PC-3 (cell line): ENCODE results near the gene NUP50. TPM values are rescaled to one million over a fixed set of nuclear protein-coding genes. Genes with fewer than 3 reads are reported as not detected.

Source experiments
- ATAC-seq: fragments of 200-7000 bp; cut with Tn5 transposase; 2 replicates; pipeline ENCODE4 v1.9.1; 2020; ENCODE audit warnings: mild to moderate bottlenecking, moderate library complexity
- BruUV-seq: library from RNA; stranded (reverse); fragments of 400-500 nt; replicated peaks from 2 replicates; lab custom pipeline; 2021; lab: Mats Ljungman, UMichigan
- CTCF ChIA-PET: fragments of 300-600 bp; sonication (Branson Sonifier 250); formaldehyde crosslinking; loops from one replicate; lab custom pipeline; 2022; ENCODE audit warnings: antibody characterized with exemption; lab: Charles Lee
- POLR2A ChIA-PET: fragments of 300-600 bp; sonication (Branson Sonifier 250); formaldehyde crosslinking; loops from one replicate; lab custom pipeline; 2022; ENCODE audit warnings: antibody characterized with exemption; ENCODE audit not compliant: unreplicated experiment; lab: Charles Lee
- DNase-seq: peaks from one replicate; pipeline ENCODE4 v3.0.0-alpha.2; 2015
- H2AFZ ChIP-seq: fragments of 300-600 bp; sonication (generic); 2 replicates; pipeline ENCODE4 v1.6.0; 2016; ENCODE audit warnings: antibody characterized with exemption, low read length
- H3F3A ChIP-seq: fragments of 300-600 bp; sonication (generic); one replicate; pipeline ENCODE4 v1.6.0; 2017; ENCODE audit warnings: antibody characterized with exemption, low read length, control low read depth, mild to moderate bottlenecking; ENCODE audit not compliant: unreplicated experiment
- H3K27ac ChIP-seq: fragments of 300-600 bp; sonication (generic); 2 replicates; pipeline ENCODE4 v1.5.1; 2016; ENCODE audit warnings: mild to moderate bottlenecking, low read length
- H3K27me3 ChIP-seq: fragments of 300-600 bp; sonication (generic); 2 replicates; pipeline ENCODE4 v1.6.1; 2016; ENCODE audit warnings: low read length, mixed read lengths
- H3K36me3 ChIP-seq: fragments of 300-600 bp; sonication (generic); 2 replicates; pipeline ENCODE4 v1.6.1; 2016; ENCODE audit warnings: low read depth, mixed run types, low read length, mixed read lengths
- H3K4me1 ChIP-seq: fragments of 300-600 bp; sonication (generic); 2 replicates; pipeline ENCODE4 v1.5.1; 2016; ENCODE audit warnings: low read length; ENCODE audit not compliant: insufficient read depth
- H3K4me2 ChIP-seq: fragments of 300-600 bp; sonication (generic); 2 replicates; pipeline ENCODE4 v1.6.0; 2016; ENCODE audit warnings: low read length
- H3K4me3 ChIP-seq: fragments of 300-600 bp; sonication (generic); 2 replicates; pipeline ENCODE4 v1.5.1; 2016; ENCODE audit warnings: mild to moderate bottlenecking, low read length, mixed read lengths
- H3K79me2 ChIP-seq: fragments of 300-600 bp; sonication (generic); 2 replicates; pipeline ENCODE4 v1.6.1; 2017; ENCODE audit warnings: low read length, mixed read lengths
- H3K9ac ChIP-seq: fragments of 300-600 bp; sonication (generic); 2 replicates; pipeline ENCODE4 v1.6.0; 2016; ENCODE audit warnings: mild to moderate bottlenecking, low read length
- H3K9me2 ChIP-seq: fragments of 300-600 bp; sonication (generic); replicated peaks from 2 replicates; pipeline ENCODE4 v1.6.1; 2016; ENCODE audit warnings: mixed run types, low read length, mixed read lengths
- H3K9me3 ChIP-seq: fragments of 300-600 bp; sonication (generic); 2 replicates; pipeline ENCODE4 v1.6.1; 2016; ENCODE audit warnings: low read length, mixed read lengths
- H4K20me1 ChIP-seq: fragments of 300-600 bp; sonication (generic); 2 replicates; pipeline ENCODE4 v1.6.1; 2016; ENCODE audit warnings: low read length, mixed read lengths
- EZH2 ChIP-seq: fragments of 300-600 bp; sonication (generic); IDR thresholded peaks from one replicate; pipeline ENCODE4 v1.6.1; 2017; ENCODE audit warnings: antibody characterized with exemption, mild to moderate bottlenecking, low read length; ENCODE audit not compliant: unreplicated experiment
- EZH2phosphoT487 ChIP-seq: fragments of 300-600 bp; sonication (generic); IDR thresholded peaks from 2 replicates; pipeline ENCODE4 v1.6.1; 2018; ENCODE audit warnings: mild to moderate bottlenecking, antibody characterized with exemption, low read length, borderline replicate concordance
- intact Hi-C: fragments of 100-400 bp; cut with micrococcal nuclease; formaldehyde crosslinking; loops from 2 replicates; pipeline ENCODE4 v1.9.0; 2023
- total RNA-seq: library from RNA; depleted of rRNA; stranded (reverse); fragments of >200 nt; gene quantifications from 2 replicates; pipeline ENCODE4 v1.2.3, GENCODE V29; 2014
- TF ChIP-seq, protein P1 (sequence below): fragments of 300-600 bp; sonication (generic); conservative IDR thresholded peaks from 2 replicates; pipeline ENCODE4 v1.5.1; 2017; ENCODE audit warnings: antibody characterized with exemption, low read depth, mild to moderate bottlenecking, low read length

NUP50 gene
- total RNA-seq, 1 experiment from 2014 or later = 69.9 TPM

DNA sequence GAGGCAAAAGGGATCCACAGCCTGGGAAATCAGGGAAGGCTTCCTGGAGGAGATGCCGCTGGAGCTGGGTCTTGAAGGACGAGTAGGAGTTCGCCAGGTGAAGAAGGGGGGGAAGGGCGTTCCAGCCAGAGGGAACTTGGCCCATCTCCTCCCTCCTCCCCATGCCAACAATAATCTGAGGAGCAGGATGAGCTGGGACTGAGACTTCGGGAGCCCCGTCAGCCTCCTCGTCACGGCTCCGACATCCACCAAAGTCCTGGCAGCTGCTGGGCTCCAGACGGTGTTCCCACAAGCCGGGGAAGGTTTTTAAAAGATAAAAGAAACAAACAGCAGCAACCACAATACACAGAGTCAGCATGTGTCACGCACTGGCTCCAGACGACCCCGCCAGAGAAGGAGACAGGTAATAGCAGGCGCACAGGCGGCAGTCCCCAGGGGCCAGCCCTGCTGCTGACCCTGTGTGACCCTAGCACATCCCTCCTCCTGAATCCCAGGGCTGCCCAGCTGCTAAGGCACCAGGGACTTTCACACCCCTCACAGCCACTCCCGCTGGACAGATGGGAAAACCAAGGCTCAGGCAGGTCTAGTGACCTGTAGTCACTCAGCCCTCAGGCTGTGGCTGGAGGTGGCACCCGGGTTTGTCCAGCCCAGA is 37.3 kb downstream of the NUP50 start:
- Histone ChIP-seq H3K9me3 (no peaks in the 10 kb centered on the region), H3K79me2 (no peaks in the 10 kb centered on the region), H4K20me1 (no peaks in the 10 kb centered on the region), H3K27ac (peak overlapping the region; percentile 100), H3K9me2 (no peaks in the 10 kb centered on the region), H3K36me3 (no peaks in the 10 kb centered on the region), H3K27me3 (no peaks in the 10 kb centered on the region), H3K4me3 (peak overlapping the region; percentile 51; the same call in 1 of the 2 replicates), H3K4me2 (peak overlapping the region; percentile 69), H3K9ac (peak overlapping the region; percentile 94), H2AFZ (no peak overlapping the region), H3F3A (peaks cover 3% of the 10 kb centered on the region), H3K4me1 (peaks cover 25% of the 10 kb centered on the region)
- peak; percentile 74 for ATAC-seq
- no TSS peak for BruUV-seq
- POLR2A ChIA-PET = interaction anchor here (0.5 kb wide), 1 partner anchor 34 kb away, joined by 3 read pairs; no protein-coding TSS in a partner anchor
- no peak for TF ChIP-seq EZH2
- TF ChIP-seq, protein P1, sequence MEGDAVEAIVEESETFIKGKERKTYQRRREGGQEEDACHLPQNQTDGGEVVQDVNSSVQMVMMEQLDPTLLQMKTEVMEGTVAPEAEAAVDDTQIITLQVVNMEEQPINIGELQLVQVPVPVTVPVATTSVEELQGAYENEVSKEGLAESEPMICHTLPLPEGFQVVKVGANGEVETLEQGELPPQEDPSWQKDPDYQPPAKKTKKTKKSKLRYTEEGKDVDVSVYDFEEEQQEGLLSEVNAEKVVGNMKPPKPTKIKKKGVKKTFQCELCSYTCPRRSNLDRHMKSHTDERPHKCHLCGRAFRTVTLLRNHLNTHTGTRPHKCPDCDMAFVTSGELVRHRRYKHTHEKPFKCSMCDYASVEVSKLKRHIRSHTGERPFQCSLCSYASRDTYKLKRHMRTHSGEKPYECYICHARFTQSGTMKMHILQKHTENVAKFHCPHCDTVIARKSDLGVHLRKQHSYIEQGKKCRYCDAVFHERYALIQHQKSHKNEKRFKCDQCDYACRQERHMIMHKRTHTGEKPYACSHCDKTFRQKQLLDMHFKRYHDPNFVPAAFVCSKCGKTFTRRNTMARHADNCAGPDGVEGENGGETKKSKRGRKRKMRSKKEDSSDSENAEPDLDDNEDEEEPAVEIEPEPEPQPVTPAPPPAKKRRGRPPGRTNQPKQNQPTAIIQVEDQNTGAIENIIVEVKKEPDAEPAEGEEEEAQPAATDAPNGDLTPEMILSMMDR = no peak
- TF ChIP-seq EZH2phosphoT487 = no peak
- CTCF ChIA-PET = no interaction called here
- DNase-seq = peak; percentile 77
- intact Hi-C loops = loop anchor here (5.0 kb wide), 1 partner anchor 46 kb away; no protein-coding TSS in a partner anchor

DNA sequence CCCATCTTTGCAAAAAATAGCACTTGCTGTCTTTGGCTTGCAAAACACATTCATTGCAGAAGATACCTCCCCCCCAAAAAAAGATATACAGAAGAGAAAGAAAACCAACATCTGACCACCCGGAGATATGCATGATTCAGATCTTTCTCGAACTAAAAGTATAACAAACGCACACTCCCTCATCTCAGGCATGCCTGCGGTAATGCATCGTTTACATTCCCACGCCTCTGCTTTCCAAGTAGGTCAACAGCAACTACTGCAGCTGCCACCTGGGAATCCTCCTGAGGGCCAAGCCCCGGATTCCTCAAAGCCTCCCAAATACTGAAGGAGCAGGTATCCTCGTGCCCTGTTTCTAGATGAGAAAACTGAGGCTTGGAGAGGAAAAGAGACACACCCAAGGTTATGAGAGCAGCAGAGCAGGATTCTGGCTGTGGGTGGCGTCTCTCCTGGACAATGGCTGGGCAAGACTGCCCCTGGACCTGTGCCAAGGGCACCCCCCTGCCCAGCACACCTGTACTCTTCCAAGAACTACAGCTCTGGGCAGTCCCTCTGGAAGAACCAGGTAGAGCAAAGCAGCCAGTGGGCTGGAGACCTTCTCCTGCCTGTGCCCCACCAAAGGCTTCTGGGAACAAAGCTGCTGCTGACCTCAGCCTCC is 38.1 kb downstream of the NUP50 start:
- no peaks in the 10 kb centered on the region for H3K9me2 ChIP-seq
- H3K9me3 ChIP-seq = no peaks in the 10 kb centered on the region
- no peaks in the 10 kb centered on the region for H3K27me3 ChIP-seq
- peak overlapping the region; percentile 100 for H3K27ac ChIP-seq
- no peak overlapping the region for H2AFZ ChIP-seq
- ChIA-PET POLR2A (interaction anchor here (0.5 kb wide), 1 partner anchor 35 kb away, joined by 3 read pairs; no protein-coding TSS in a partner anchor), CTCF (no interaction called here)
- peaks cover 25% of the 10 kb centered on the region for H3K4me1 ChIP-seq
- intact Hi-C loops = loop anchor here (5.0 kb wide), 1 partner anchor 45 kb away; no protein-coding TSS in a partner anchor
- peak overlapping the region; percentile 69 for H3K4me2 ChIP-seq
- peak overlapping the region; percentile 94 for H3K9ac ChIP-seq
- DNase-seq (peak; percentile 89), ATAC-seq (peak; percentile 71)
- H3K4me3 ChIP-seq = peak overlapping the region; percentile 51; the same call in 1 of the 2 replicates
- no peak for TF ChIP-seq EZH2
- no peak for TF ChIP-seq EZH2phosphoT487
- TF ChIP-seq, protein P1 = no peak
- no peaks in the 10 kb centered on the region for H4K20me1 ChIP-seq
- no peaks in the 10 kb centered on the region for H3K36me3 ChIP-seq
- BruUV-seq = no TSS peak
- H3K79me2 ChIP-seq = no peaks in the 10 kb centered on the region
- peaks cover 3% of the 10 kb centered on the region for H3F3A ChIP-seq
